Naive B cell (primary cell): ENCODE results near the gene PDCL3. TPM values are rescaled to one million over a fixed set of nuclear protein-coding genes. Genes with fewer than 3 reads are reported as not detected.
A peak's percentile ranks its signal among the peaks of the same experiment; 100 is the strongest.

ENCODE experiments used
- ATAC-seq, 2 donors: fragments of 150-1000 bp; cut with Tn5 transposase; 2 replicates each; pipeline ENCODE4 v1.10.0; 2021; ENCODE audit warnings: low read depth in 2 of 2, mild to moderate bottlenecking in 2 of 2, moderate library complexity in 2 of 2
- DNase-seq: peaks from one replicate; pipeline ENCODE4 v3.0.0; 2022
- H3K27ac Mint-ChIP-seq, 6 donors: one replicate each; pipeline ENCODE4 v1.8.0; 2020 to 2022; ENCODE audit warnings: mild to moderate bottlenecking in 6 of 6, mixed read lengths in 6 of 6, moderate library complexity in 5 of 6, inconsistent platforms in 2 of 6
- H3K27me3 Mint-ChIP-seq, 3 donors: one replicate each; pipeline ENCODE4 v1.8.0; 2021 to 2022; ENCODE audit warnings: mixed read lengths in 3 of 3, mild to moderate bottlenecking in 1 of 3
- H3K36me3 Mint-ChIP-seq, 2 donors: one replicate each; pipeline ENCODE4 v1.8.0; 2020 to 2022; ENCODE audit warnings: mixed read lengths in 2 of 2, inconsistent platforms in 1 of 2, mild to moderate bottlenecking in 1 of 2
- H3K4me1 Mint-ChIP-seq, 3 donors: one replicate each; pipeline ENCODE4 v1.8.0; 2020 to 2022; ENCODE audit warnings: mixed read lengths in 3 of 3, inconsistent platforms in 1 of 3, mild to moderate bottlenecking in 1 of 3, moderate library complexity in 1 of 3
- H3K4me3 Mint-ChIP-seq, 8 donors: one replicate each; pipeline ENCODE4 v1.8.0; 2020 to 2022; ENCODE audit warnings: mild to moderate bottlenecking in 8 of 8, mixed read lengths in 8 of 8, moderate library complexity in 8 of 8, inconsistent platforms in 2 of 8
- H3K9me3 Mint-ChIP-seq, 7 donors: one replicate each; pipeline ENCODE4 v1.8.0; 2020 to 2022; ENCODE audit warnings: mixed read lengths in 7 of 7, mild to moderate bottlenecking in 5 of 7, inconsistent platforms in 2 of 7, moderate library complexity in 1 of 7
- polyA plus RNA-seq, 6 donors: library from polyadenylated mRNA; unstranded; fragments of 300-500 nt; fragmentation: Illumina TruSeq; gene quantifications; one replicate each; pipeline ENCODE4 v1.2.3, GENCODE V29; 2021; ENCODE audit warnings: low read depth in 6 of 6

PDCL3 gene
- polyA plus RNA-seq, 6 donors from 2014 or later: 32.7 to 45.4 (median 39.9) TPM

- no peak overlapping the region for H3K4me3 Mint-ChIP-seq
- peaks cover 0 to under 1% (median 0%) of the 10 kb centered on the region in 3 donors for H3K4me1 Mint-ChIP-seq
- no peak overlapping the region for H3K27ac Mint-ChIP-seq
- ATAC-seq (no peak), DNase-seq (no peak)
- H3K9me3 Mint-ChIP-seq: no peaks in the 10 kb centered on the region
- peaks cover 10 to 22% (median 19%) of the 10 kb centered on the region in 3 donors for H3K27me3 Mint-ChIP-seq
- H3K36me3 Mint-ChIP-seq: no peaks in the 10 kb centered on the region
Observed at GRCh38 chr2:100541404-100541803, 21.4 kb upstream of the PDCL3 start.

DNA sequence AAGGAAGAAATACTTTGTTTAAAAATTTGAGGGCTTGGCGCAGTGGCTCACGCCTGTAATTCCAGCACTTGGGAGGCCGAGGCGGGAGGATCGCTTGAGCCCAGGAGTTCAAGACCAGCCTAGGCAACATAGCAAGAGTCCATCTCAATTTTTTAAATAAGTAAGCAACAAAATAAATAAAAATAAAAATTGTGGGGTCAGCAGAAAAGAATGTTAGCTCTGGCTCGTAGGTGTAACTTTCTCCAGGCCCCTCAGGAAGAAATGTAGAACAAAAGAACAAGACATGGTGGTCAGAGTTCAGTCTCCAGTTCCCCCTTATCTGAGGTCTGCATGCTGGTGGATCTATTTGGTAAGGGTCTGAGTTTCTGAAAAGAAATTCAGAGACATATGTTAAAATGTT, 20.4 kb upstream of the PDCL3 start:
- H3K4me1 Mint-ChIP-seq: peaks cover 0 to 7% (median 4%) of the 10 kb centered on the region in 3 donors
- ATAC-seq: no peak
- no peak overlapping the region for H3K27ac Mint-ChIP-seq
- H3K27me3 Mint-ChIP-seq: peaks cover 18 to 28% (median 18%) of the 10 kb centered on the region in 3 donors
- H3K9me3 Mint-ChIP-seq: no peaks in the 10 kb centered on the region
- DNase-seq: no peak
- H3K36me3 Mint-ChIP-seq: no peaks in the 10 kb centered on the region
- H3K4me3 Mint-ChIP-seq: no peak overlapping the region

- Mint-ChIP-seq H3K4me1 (peaks cover 0 to 9% (median 7%) of the 10 kb centered on the region in 3 donors), H3K9me3 (no peaks in the 10 kb centered on the region)
- no peak for ATAC-seq
Observed at GRCh38 chr2:100544911-100545596, 17.7 kb upstream of the PDCL3 start.

GRCh38 chr2:100546469-100546868, 16.3 kb upstream of the PDCL3 start:
- H3K9me3 Mint-ChIP-seq: no peaks in the 10 kb centered on the region

More at GRCh38 chr2:100544911-100545596, 17.7 kb upstream of the PDCL3 start:
- no peak overlapping the region for H3K4me3 Mint-ChIP-seq
- DNase-seq: no peak
- H3K27ac Mint-ChIP-seq: no peak overlapping the region
- H3K27me3 Mint-ChIP-seq: peaks cover 27 to 39% (median 33%) of the 10 kb centered on the region in 3 donors
- H3K36me3 Mint-ChIP-seq: peaks cover 0 to 7% of the 10 kb centered on the region in 2 donors

DNA sequence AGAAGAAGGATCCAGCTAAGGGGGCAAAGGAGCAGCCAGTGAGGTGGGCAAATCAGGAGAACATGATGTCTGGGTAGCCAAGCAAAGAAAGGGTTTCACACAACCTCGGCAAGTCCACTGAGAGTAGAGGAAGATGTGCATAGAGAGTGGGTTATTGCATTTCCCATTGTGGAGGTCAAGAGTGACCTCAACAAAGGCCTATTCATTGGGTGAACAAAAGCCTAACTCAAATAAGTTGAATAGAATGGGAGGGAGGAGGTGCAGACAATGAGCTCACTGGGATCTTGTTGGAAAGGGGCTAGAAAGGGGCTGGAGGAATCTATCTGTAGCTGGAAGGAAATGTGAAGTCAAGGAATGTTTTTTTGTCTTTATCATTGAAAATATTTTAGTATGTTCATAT, 14.0 kb upstream of the PDCL3 start:
- Mint-ChIP-seq H3K27ac (peak overlapping the region in 1 of 6 donors; percentile 1), H3K36me3 (peaks cover 0 to 7% of the 10 kb centered on the region in 2 donors), H3K9me3 (no peaks in the 10 kb centered on the region), H3K4me3 (no peak overlapping the region), H3K4me1 (peaks cover 0 to 9% (median 7%) of the 10 kb centered on the region in 3 donors), H3K27me3 (peaks cover 25 to 41% (median 37%) of the 10 kb centered on the region in 3 donors)
- DNase-seq (no peak), ATAC-seq (no peak)

More at GRCh38 chr2:100546469-100546868, 16.3 kb upstream of the PDCL3 start:
- H3K4me1 Mint-ChIP-seq: peaks cover 0 to 9% (median 7%) of the 10 kb centered on the region in 3 donors
- H3K27ac Mint-ChIP-seq: peak overlapping the region in 1 of 6 donors; percentile 64
- no peak for DNase-seq
- peaks cover 0 to 7% of the 10 kb centered on the region in 2 donors for H3K36me3 Mint-ChIP-seq
- no peak for ATAC-seq
- no peak overlapping the region for H3K4me3 Mint-ChIP-seq
- H3K27me3 Mint-ChIP-seq: peaks cover 31 to 47% (median 40%) of the 10 kb centered on the region in 3 donors

GRCh38 chr2:100551303-100551702, 11.5 kb upstream of the PDCL3 start:
- peaks cover 0 to 15% (median 13%) of the 10 kb centered on the region in 3 donors for H3K4me1 Mint-ChIP-seq
- peak overlapping the region in 1 of 6 donors; percentile 46 for H3K27ac Mint-ChIP-seq
- no peak overlapping the region for H3K4me3 Mint-ChIP-seq
- no peak for ATAC-seq
- no peak for DNase-seq
- H3K36me3 Mint-ChIP-seq: peaks cover 0 to 7% of the 10 kb centered on the region in 2 donors
- H3K27me3 Mint-ChIP-seq: peaks cover 16 to 37% (median 34%) of the 10 kb centered on the region in 3 donors
- H3K9me3 Mint-ChIP-seq: no peaks in the 10 kb centered on the region

GRCh38 chr2:100554798-100555407, 7.9 kb upstream of the PDCL3 start:
- no peaks in the 10 kb centered on the region for H3K9me3 Mint-ChIP-seq
- peaks cover 6 to 12% (median 7%) of the 10 kb centered on the region in 3 donors for H3K27me3 Mint-ChIP-seq
- DNase-seq (no peak), ATAC-seq (no peak)
- no peak overlapping the region for H3K27ac Mint-ChIP-seq
- peaks cover 0 to 6% (median 6%) of the 10 kb centered on the region in 3 donors for H3K4me1 Mint-ChIP-seq
- no peak overlapping the region for H3K4me3 Mint-ChIP-seq
- no peaks in the 10 kb centered on the region for H3K36me3 Mint-ChIP-seq

DNA sequence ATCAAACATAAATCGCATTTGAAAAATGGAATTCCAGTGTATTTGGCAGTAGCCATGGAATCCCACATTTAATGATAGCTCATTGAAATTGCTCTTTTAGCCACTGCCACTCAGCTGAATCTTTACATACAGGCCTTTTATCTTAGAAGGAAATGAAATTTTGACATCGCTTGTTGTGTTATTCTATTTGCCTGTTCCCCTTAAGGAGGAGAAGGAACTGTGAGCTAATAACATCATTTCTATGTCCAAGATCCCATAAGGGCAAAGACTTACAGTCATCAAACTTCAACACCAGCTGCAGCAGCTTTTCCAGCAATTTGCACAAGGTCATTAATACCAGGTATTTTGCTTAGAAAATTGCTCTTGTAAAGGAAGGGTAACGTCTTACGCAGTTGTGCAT, 6.0 kb upstream of the PDCL3 start:
- H3K27ac Mint-ChIP-seq: no peak overlapping the region
- no peak overlapping the region for H3K4me3 Mint-ChIP-seq
- peaks cover 0 to 6% (median 0%) of the 10 kb centered on the region in 3 donors for H3K27me3 Mint-ChIP-seq
- no peak for DNase-seq
- H3K36me3 Mint-ChIP-seq: no peaks in the 10 kb centered on the region
- no peak for ATAC-seq
- peaks cover 3 to 6% (median 6%) of the 10 kb centered on the region in 3 donors for H3K4me1 Mint-ChIP-seq
- H3K9me3 Mint-ChIP-seq: no peaks in the 10 kb centered on the region

DNA sequence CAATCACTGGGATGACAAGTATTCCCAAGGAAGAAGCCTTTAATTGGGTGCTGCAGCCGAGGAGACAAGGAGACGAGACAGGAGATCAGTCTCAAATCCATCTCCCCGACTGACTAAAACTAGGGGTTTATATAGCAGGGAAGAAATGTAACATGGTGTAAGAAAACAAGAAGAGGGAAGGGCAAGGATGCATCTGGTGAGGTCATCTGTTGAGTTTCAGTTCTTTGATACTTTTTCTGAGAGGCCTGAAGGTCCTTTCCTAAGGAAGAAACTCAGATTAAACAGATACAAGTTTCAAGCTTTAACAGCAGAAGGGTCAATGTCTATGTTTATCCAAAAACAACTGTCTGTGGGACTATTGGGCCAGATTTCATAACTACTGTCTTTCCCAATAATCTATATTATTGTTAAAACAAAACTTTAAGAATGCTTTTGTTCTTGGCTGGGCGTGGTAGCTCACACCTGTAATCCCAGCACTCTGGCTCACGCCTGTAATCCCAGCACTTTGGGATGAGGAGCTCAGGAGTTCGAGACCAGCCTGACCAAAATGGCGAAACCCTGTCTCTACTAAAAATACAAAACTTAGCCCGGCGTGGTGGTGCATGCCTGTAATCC, 2.5 kb upstream of the PDCL3 start:
- Mint-ChIP-seq H3K27ac (peak overlapping the region in 1 of 6 donors; percentile 60), H3K4me3 (peak overlapping the region in 7 of 8 donors; percentile 8 to 91 (median 50)), H3K4me1 (peaks cover 0 to 26% (median 1%) of the 10 kb centered on the region in 3 donors), H3K27me3 (no peaks in the 10 kb centered on the region), H3K36me3 (no peaks in the 10 kb centered on the region), H3K9me3 (no peaks in the 10 kb centered on the region)
- no peak for DNase-seq
- ATAC-seq: no peak

DNA sequence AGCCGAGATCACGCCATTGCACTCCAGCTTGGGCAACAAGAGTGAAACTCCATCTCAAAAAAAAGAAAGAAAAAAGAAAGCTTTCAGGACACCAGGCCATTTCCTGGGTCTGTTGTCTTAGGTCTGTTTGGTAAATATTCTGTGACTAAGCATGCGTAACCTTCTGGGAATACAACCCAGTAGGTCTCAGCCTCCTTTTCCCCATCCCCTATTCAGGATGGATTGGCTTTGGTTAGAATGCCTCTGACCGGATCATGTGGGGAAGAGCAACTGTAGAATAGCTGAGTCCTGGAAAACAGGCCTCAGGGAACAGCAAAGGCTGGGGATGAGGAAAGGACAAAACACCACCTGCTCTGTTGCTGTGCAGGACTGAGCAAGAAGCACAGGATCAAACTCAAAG, 1.6 kb upstream of the PDCL3 start:
- peak overlapping the region in 6 of 8 donors; percentile 15 to 97 (median 44) for H3K4me3 Mint-ChIP-seq
- no peaks in the 10 kb centered on the region for H3K36me3 Mint-ChIP-seq

DNA sequence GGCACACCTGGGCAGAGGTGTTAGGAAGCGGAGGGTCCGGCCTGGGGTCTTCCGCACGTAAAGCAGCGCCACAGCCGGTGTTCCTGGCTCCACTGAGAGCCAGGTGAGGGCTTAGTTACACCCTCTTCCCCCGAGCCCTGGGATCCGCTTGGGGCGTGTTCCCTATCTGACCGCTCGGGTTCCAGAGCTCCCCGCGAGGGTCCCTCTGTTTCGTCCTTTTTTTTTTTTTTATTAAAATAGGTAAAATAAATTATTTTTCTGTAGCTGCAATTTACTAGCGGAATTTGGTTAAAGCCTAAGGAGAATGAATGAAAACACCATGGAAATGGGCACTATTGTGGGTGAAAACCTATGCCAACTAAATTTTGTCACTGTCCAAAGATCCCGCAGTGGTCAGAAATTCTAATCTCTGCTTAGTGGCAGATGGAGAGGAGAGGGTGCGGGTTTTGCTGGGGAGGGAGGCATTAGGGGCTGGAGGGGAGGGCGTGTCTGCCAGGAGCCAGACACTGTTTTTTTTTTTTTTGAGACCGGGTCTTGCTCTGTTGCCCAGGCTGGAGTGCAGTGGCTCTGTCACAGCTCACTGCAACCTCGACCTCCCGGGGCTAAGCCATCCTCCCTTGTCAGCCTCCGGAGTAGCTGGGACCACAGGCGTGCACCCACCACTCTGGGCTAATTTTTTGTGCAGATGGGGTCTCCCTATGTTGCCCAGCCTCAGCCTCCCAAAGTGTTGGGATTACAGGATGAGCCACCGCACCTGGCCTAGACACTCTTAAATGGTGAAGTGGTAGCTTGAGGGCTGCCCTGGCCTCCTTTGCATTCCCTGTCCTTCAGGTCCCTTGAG, 834 bp downstream of the PDCL3 start:
- Mint-ChIP-seq H3K27me3 (no peaks in the 10 kb centered on the region), H3K36me3 (peaks cover 14 to 17% of the 10 kb centered on the region in 2 donors), H3K27ac (peak overlapping the region; percentile 80 to 97 (median 92)), H3K4me3 (peak overlapping the region; percentile 89 to 99 (median 98)), H3K4me1 (peaks cover 8 to 27% (median 17%) of the 10 kb centered on the region in 3 donors), H3K9me3 (no peaks in the 10 kb centered on the region)
- ATAC-seq (peak; percentile 1), DNase-seq (no peak)

More for the DNA sequence above, 1.6 kb upstream of the PDCL3 start:
- Mint-ChIP-seq H3K27me3 (no peaks in the 10 kb centered on the region), H3K4me1 (peaks cover 3 to 27% (median 10%) of the 10 kb centered on the region in 3 donors), H3K27ac (peak overlapping the region in 1 of 6 donors; percentile 98), H3K9me3 (no peaks in the 10 kb centered on the region)
- ATAC-seq (no peak), DNase-seq (no peak)

DNA sequence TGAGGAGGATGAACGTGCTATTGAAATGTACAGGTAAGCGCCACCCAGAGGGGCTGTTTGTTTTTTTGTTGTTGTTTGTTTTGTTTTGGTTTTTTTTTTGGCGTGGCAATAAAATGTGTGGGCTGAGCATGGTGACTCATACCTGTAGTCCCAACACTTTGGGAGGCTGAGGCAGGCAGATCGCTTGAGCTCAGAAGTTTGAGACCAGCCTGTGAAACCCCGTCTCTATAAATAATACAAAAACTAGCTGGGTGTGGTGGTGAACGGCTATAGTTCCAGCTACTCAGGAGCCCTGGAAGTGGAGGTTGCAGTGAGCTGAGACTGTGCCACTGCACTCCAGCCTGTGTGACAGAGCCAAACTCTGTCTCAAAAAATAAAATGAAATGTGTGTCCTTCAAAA, 6.2 kb downstream of the PDCL3 start:
- peaks cover 25 to 31% of the 10 kb centered on the region in 2 donors for H3K36me3 Mint-ChIP-seq
- H3K9me3 Mint-ChIP-seq: no peaks in the 10 kb centered on the region
- no peak overlapping the region for H3K4me3 Mint-ChIP-seq
- ATAC-seq (no peak), DNase-seq (no peak)
- no peaks in the 10 kb centered on the region for H3K27me3 Mint-ChIP-seq
- H3K4me1 Mint-ChIP-seq: peaks cover 8 to 17% (median 9%) of the 10 kb centered on the region in 3 donors
- H3K27ac Mint-ChIP-seq: no peak overlapping the region

DNA sequence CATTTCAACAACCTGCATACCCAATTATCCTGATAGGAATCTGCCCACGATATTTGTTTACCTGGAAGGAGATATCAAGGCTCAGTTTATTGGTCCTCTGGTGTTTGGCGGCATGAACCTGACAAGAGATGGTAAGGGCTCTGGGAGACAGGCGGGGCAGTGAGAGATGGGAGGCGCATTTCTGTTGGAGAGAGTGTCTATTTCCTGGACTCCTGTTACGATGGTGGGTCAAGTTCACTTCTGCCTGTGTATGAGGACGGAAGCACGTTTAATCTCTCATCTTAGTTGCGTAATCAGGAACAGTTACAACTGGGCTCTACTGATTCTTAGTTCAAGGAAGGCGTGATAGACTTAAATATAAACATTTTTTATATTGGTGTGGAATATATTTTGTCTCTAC, 8.9 kb downstream of the PDCL3 start:
- ATAC-seq (no peak), DNase-seq (no peak)
- Mint-ChIP-seq H3K4me3 (no peak overlapping the region), H3K36me3 (peaks cover 30 to 31% of the 10 kb centered on the region in 2 donors), H3K27ac (peak overlapping the region in 1 of 6 donors; percentile 14), H3K27me3 (no peaks in the 10 kb centered on the region), H3K9me3 (no peaks in the 10 kb centered on the region), H3K4me1 (peaks cover 0 to 5% (median 4%) of the 10 kb centered on the region in 3 donors)
